Stomach smooth muscle (tissue), 2 donors: ENCODE measurements around the gene IL11.

Source experiments
- H3K27ac ChIP-seq: one replicate; pipeline ENCODE4 v1.7.0; 2013; ENCODE audit warnings: mild to moderate bottlenecking, low read length, inconsistent platforms
- H3K27me3 ChIP-seq, 2 donors: one replicate each; pipeline ENCODE4 v1.7.0; 2013; ENCODE audit warnings: low read length in 2 of 2; ENCODE audit not compliant: insufficient read depth in 2 of 2, control insufficient read depth in 1 of 2
- H3K36me3 ChIP-seq, 2 donors: one replicate each; pipeline ENCODE4 v1.7.0; 2013; ENCODE audit warnings: low read length in 2 of 2; ENCODE audit not compliant: control insufficient read depth in 2 of 2, insufficient read depth in 2 of 2
- H3K4me1 ChIP-seq: one replicate; pipeline ENCODE4 v1.7.0; 2013; ENCODE audit warnings: low read length; ENCODE audit not compliant: control insufficient read depth, insufficient read depth
- H3K4me3 ChIP-seq, 2 donors: one replicate each; pipeline ENCODE4 v1.7.0; 2013; ENCODE audit warnings: low read length in 2 of 2
- H3K9ac ChIP-seq, 2 donors: one replicate each; pipeline ENCODE4 v1.7.0; 2013; ENCODE audit warnings: low read length in 2 of 2, mild to moderate bottlenecking in 1 of 2
- H3K9me3 ChIP-seq, 2 donors: one replicate each; pipeline ENCODE4 v1.7.0; 2013; ENCODE audit warnings: low read length in 2 of 2; ENCODE audit not compliant: control insufficient read depth in 2 of 2
- donor health status: healthy.
- donor health status: Pancreatic carcinoma.

Gene IL11

DNA sequence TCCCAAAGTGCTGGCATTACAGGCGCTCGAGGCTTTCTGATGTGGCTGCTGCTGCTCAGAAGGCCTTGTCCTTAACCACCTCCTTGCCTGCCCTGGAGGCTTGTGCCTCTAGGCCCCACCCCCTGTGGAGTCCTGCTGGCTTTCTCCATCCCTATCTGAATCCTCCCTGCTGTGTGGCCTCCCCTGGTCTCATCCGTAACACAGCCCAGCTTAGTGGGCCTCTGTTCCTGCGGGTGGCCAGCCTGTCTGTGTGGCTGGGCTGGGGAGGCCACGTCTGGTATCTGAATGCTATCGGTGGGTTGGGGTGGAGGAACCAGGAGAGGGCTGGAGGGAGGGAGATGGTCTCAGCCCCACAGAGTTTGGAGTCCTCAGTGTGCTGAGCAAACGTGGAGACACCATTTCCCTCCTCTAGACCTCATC is 20.2 kb upstream of the IL11 start:
- H3K9ac ChIP-seq: no peak overlapping the region
- peaks cover 16 to 34% of the 10 kb centered on the region in 2 donors for H3K36me3 ChIP-seq
- H3K27ac ChIP-seq: no peak overlapping the region
- H3K27me3 ChIP-seq: no peaks in the 10 kb centered on the region
- peaks cover 41% of the 10 kb centered on the region for H3K4me1 ChIP-seq
- no peaks in the 10 kb centered on the region for H3K9me3 ChIP-seq
- no peak overlapping the region for H3K4me3 ChIP-seq

DNA sequence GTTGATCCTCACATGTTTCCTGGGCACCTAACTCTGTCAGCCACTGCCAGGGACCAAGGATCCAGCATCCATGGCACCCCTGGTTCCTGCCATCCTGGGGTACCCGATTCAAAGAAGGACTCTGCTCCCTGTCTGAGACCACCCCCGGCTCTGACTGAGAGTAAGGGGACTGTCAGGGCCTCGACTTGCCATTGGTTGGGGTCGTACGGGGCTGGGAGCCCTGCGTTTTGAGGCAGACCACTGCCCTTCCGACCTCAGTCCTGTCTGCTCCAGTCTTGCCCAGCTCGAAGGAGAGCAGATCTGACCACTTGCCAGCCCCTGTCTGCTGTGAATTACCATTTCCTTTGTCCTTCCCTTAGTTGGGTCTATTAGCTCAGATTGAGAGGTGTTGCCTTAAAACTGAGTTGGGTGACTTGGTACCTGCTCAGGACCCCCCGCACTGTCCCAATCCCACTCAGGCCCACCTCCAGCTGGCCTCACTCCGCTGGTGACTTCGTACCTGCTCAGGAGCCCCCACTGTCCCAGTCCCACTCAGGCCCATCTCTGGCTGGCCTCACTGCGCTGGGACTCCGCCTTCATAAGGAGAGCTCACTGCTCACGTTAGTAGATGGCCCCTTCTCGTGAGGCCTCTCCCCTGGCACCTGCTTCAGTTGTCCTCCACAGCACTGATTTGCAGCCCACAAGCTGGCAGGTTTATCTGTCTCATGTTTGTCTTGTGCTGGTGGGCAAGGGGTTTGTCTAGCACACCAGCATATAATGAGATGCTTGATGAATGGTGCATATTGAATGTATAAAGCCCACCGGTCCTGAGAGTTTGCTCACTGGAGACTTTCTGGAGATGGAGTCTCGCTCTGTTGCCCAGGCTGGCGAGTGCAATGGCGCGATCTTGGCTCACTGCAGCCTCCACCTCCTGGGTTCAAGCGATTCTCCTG is 19.4 kb upstream of the IL11 start:
- H3K4me1 ChIP-seq: peaks cover 47% of the 10 kb centered on the region
- no peak overlapping the region for H3K27ac ChIP-seq
- H3K4me3 ChIP-seq: no peak overlapping the region
- H3K9ac ChIP-seq: no peak overlapping the region
- peaks cover 16 to 34% of the 10 kb centered on the region in 2 donors for H3K36me3 ChIP-seq
- H3K9me3 ChIP-seq: no peaks in the 10 kb centered on the region
- no peaks in the 10 kb centered on the region for H3K27me3 ChIP-seq

DNA sequence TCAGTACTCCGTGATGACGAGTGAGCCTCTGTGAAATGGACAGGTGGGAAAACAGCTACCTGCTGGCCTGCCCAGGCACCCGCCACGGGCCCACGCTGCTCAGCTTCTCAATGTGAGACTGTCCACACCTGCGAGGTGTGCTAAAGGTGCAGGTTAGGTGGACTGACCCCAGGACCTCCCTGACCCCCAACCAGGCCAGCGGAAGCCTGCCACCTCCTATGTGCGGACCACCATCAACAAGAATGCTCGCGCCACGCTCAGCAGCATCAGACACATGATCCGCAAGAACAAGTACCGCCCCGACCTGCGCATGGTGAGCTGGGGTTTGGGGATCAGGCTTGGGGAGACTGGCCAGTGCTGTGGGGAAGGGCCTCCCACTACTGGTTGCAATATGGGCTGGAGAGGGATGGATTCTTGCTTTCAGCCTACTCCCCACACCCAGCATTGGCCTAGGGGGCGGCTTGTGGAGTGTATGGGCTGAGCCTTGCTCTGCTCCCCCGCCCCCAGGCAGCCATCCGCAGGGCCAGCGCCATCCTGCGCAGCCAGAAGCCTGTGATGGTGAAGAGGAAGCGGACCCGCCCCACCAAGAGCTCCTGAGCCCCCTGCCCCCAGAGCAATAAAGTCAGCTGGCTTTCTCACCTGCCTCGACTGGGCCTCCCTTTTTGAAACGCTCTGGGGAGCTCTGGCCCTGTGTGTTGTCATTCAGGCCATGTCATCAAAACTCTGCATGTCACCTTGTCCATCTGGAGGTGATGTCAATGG is 17.7 kb upstream of the IL11 start:
- Histone ChIP-seq H3K9ac (peak overlapping the region; percentile 96 to 98), H3K27ac (no peak overlapping the region), H3K4me3 (peak overlapping the region; percentile 99), H3K27me3 (no peaks in the 10 kb centered on the region), H3K36me3 (peaks cover 16 to 34% of the 10 kb centered on the region in 2 donors), H3K4me1 (peaks cover 61% of the 10 kb centered on the region), H3K9me3 (no peaks in the 10 kb centered on the region)

DNA sequence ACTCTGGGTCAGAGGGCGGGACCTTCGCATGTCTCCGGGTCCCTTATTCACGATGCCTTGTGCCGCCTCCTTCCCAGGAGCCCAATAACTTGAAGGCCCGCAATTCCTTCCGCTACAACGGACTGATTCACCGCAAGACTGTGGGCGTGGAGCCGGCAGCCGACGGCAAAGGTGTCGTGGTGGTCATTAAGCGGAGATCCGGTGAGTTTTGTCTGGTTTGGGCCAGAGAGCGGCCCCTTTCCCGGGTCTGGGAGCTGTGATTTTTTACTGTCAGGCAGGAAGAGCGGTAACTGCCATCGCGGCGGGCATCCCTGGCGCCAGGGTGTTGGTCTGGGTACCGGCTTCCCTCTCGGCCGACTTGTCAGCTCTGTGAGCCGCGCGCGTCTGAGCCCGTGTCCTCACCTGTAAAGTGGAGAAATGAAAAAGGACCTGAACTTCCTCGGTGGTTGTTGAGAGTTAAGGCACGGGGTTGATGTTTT is 16.3 kb upstream of the IL11 start:
- H3K4me3 ChIP-seq: peak overlapping the region; percentile 99
- H3K9me3 ChIP-seq: no peaks in the 10 kb centered on the region
- peak overlapping the region; percentile 96 to 98 for H3K9ac ChIP-seq
- H3K27ac ChIP-seq: peak overlapping the region; percentile 94
- H3K4me1 ChIP-seq: peaks cover 64% of the 10 kb centered on the region
- H3K36me3 ChIP-seq: peaks cover 16 to 34% of the 10 kb centered on the region in 2 donors
- no peaks in the 10 kb centered on the region for H3K27me3 ChIP-seq

DNA sequence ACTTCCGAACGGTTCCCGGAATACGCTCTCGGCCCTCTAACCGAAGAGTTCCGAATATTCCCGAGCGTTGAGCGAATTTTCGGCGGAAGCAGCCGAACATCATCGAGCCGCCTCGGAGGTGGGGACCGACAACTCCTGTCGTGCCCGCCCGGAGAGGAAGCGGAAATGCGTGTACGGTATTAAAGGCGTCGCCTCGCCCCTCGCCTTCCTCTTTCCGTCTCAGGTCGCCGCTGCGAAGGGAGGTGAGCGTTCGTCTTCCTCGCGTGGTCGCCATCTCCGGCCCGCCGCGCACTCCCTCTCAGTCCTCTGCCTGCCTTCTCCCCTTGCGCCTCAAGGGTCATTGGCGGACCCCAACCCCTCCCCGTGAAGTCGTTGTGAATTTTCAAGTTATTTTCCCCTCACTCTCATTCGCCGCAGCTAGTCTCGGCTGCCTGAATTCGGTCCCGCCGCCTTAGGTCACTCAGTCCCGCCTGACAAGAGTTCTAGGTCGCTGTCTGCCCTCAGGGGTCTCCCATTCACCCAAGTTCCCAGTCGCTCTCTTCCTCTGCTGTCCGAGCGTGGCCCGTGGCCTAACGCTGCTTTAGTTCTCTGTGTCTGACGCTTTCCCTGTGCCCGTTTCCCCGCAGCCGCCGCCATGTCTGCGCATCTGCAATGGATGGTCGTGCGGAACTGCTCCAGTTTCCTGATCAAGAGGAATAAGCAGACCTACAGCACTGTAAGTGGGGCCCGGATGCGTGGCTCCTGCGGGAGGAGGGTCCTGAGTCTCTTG is 15.6 kb upstream of the IL11 start, which contains the start of gene RPL28:
TSS of gene RPL28 (plus strand) at position 209 of the 769 bp plus-strand sequence. CDS start at position 635, 426 bp downstream.
- Histone ChIP-seq H3K36me3 (peaks cover 16 to 31% of the 10 kb centered on the region in 2 donors), H3K4me1 (peaks cover 59% of the 10 kb centered on the region), H3K9ac (peak within 1 kb of the TSS; percentile 96 to 98), H3K9me3 (no peaks in the 10 kb centered on the region), H3K27ac (peak within 1 kb of the TSS; percentile 94), H3K27me3 (no peaks in the 10 kb centered on the region), H3K4me3 (peak within 1 kb of the TSS; percentile 99)

DNA sequence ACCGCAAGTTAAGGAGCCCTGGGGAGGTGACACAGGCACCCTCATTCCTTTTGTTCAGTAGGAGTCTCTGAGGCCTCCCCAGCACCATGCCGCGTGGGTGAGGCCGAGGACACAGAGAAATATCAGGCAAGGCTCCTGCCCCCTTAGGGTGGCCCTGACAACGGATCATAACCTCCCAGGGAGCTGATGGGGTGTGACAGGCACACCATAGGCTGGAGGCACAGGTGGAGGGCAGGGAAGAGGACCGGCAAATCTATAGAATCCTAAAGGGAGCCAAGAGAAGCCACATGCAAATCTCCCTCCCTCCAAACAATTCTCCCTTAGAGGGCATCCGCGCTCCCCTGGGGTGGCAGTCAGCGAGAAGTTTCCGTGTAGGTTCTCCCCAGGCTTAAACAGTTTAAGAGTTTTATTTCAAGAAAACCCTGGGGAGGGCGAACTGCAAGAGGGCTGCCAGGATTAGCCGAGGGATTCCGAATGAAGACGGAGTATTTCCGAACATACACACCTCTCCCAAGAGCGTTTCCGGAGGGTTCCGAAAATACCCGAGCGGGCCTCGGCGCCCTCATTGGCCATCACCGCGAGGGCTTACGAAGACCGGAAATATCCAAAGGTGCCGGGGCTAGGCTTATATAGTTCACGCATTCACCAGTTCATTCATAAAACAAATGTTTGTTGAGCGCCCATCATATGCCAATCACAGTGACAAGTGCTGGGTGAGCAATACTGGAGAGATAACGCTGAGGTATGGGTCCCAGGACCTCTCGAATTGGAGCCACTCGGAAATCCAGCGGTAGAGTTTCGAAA is 14.9 kb upstream of the IL11 start:
- peaks cover 55% of the 10 kb centered on the region for H3K4me1 ChIP-seq

DNA sequence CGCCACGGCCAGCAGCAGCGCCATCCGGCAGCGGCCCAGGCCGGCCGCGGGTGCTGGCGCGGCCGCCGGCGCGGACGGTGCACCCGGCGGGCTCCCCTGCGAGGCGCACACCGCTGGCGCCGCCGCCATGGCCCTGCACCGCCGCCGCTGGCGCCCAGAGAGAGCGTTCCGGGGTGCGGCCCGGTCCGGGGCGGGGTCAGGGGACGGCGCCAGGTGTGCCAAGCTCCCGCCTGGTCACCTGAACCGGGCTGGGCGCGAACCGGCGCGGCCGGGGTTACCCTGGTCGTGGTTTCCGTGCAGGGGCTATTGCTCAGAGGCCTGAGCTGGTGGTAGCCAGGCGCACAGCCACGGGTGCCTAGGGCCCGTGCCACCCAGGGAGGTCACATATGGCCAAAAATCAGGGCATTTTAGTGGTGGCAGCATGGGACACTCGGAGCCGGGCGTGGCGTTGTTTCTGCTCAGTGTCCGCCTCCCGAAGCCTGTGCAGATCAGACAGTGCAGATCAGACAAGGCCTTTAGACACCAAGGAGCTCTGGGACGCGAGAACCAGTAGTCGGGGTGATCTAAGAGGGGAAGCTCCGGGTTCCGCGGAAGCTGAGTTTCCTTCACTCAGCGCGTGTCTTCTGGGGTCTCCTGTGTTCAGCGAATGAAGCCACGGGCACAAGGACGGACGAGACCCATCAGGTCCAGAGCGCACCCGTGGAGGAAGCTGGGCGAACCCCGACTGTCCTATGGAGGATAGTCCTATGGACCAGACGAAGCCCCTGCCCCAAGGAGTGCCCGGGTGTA is 14.1 kb upstream of the IL11 start, which contains the start of gene TMEM238:
TSS of gene TMEM238 (minus strand) at position 162 of the 789 bp plus-strand sequence. CDS start at position 129, 33 bp downstream.
- Histone ChIP-seq H3K4me3 (peak within 1 kb of the TSS; percentile 81 to 99), H3K9me3 (no peaks in the 10 kb centered on the region), H3K27me3 (no peaks in the 10 kb centered on the region), H3K27ac (peak within 1 kb of the TSS; percentile 94), H3K4me1 (peaks cover 53% of the 10 kb centered on the region), H3K9ac (peak within 1 kb of the TSS; percentile 94 to 98), H3K36me3 (peaks cover 16 to 21% of the 10 kb centered on the region in 2 donors)

More for the DNA sequence above, 14.9 kb upstream of the IL11 start:
- H3K9ac ChIP-seq: peak overlapping the region; percentile 94 to 98
- H3K36me3 ChIP-seq: peaks cover 16 to 27% of the 10 kb centered on the region in 2 donors
- H3K4me3 ChIP-seq: peak overlapping the region; percentile 81 to 99
- no peaks in the 10 kb centered on the region for H3K27me3 ChIP-seq
- peak overlapping the region; percentile 94 for H3K27ac ChIP-seq
- H3K9me3 ChIP-seq: no peaks in the 10 kb centered on the region

DNA sequence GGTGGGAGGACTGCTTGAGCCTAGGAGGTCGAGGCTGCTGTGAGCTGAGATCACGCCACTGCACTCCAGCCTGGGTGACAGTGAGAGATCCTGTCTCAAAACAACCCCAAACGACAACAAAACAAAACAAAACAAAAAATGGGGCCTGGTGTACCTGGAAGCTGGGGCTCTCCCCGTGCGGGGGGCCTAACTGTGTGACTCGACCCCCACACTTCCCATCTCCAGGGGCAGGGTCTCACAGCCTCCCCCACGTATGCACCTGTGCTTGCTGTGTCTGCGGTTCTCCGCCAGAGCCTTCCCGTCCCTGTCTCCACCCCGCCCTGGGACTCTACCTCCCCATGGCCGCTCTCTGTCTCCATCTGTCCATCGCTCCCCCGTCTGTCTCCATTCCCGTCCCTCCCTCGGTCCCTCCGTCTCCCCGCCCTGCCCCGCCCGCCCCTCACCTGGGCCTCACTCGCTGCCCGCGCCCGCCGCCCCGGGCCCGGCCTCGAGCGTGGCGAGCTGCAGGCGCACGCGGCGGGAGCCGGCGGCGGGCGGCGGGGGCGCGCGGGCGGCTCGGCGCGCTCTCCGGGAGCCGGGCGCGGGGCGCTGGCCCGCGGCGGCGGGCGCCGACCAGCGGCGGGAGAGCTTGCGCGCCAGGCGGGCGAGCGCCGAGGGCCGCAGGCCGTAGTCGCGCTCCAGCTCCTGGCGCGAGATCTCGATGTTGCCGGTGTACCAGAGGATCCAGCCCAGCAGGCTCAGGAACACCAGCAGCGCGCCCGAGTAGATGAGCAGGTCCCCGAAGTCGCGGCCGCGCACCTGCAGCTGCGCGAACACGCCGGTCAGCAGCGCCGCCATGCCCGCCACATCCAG is 13.2 kb upstream of the IL11 start:
- peaks cover 47% of the 10 kb centered on the region for H3K4me1 ChIP-seq
- H3K4me3 ChIP-seq: peak overlapping the region in 1 of 2 donors; percentile 99
- peaks cover 12 to 16% of the 10 kb centered on the region in 2 donors for H3K36me3 ChIP-seq
- H3K9me3 ChIP-seq: no peaks in the 10 kb centered on the region
- H3K9ac ChIP-seq: peak overlapping the region; percentile 68 to 73
- no peaks in the 10 kb centered on the region for H3K27me3 ChIP-seq
- H3K27ac ChIP-seq: peak overlapping the region; percentile 46
